ENCODE measurements around the gene BATF. TPM values are rescaled to one million over a fixed set of nuclear protein-coding genes. Genes with fewer than 3 reads are reported as not detected.

Gene BATF
- total RNA-seq, 4 donors from 2014 or later = 0.28 to 6.4 (median 1.3) TPM; not detected in 1

- no peaks in the 10 kb centered on the region for H3K27me3 ChIP-seq
- no peak for DNase-seq
- intact Hi-C loops (cut with DNase I; ENCODE audit: low total_unique reads) = no loop called here
- H3K9me3 ChIP-seq = no peaks in the 10 kb centered on the region
- H3K36me3 ChIP-seq = no peaks in the 10 kb centered on the region
- H3K4me3 ChIP-seq = no peak overlapping the region
- TF ChIP-seq POLR2A (IDR thresholded peaks at IDR 0.05) (no peak), CTCF (IDR thresholded peaks at IDR 0.05) (no peak)
- no peaks in the 10 kb centered on the region for H3K4me1 ChIP-seq
- no peak overlapping the region for H3K27ac ChIP-seq
Observed at GRCh38 chr14:75565056-75565455, 42.8 kb downstream of the BATF start.

GRCh38 chr14:75566321-75566720 lies 44.1 kb downstream of the BATF start:
- TF ChIP-seq CTCF (IDR thresholded peaks at IDR 0.05) (no peak), POLR2A (IDR thresholded peaks at IDR 0.05) (no peak)

GRCh38 chr14:75566752-75567151 lies 44.5 kb downstream of the BATF start:
- Histone ChIP-seq H3K9me3 (no peaks in the 10 kb centered on the region), H3K27me3 (no peaks in the 10 kb centered on the region), H3K27ac (no peak overlapping the region), H3K4me3 (no peak overlapping the region), H3K36me3 (no peaks in the 10 kb centered on the region), H3K4me1 (no peaks in the 10 kb centered on the region)
- TF ChIP-seq CTCF (IDR thresholded peaks at IDR 0.05) (no peak), POLR2A (IDR thresholded peaks at IDR 0.05) (no peak)
- intact Hi-C loops (cut with DNase I; ENCODE audit: low total_unique reads) = no loop called here
- DNase-seq = no peak

More at GRCh38 chr14:75566321-75566720, 44.1 kb downstream of the BATF start:
- no peaks in the 10 kb centered on the region for H3K27me3 ChIP-seq
- H3K4me1 ChIP-seq = no peaks in the 10 kb centered on the region
- H3K9me3 ChIP-seq = no peaks in the 10 kb centered on the region
- intact Hi-C loops (cut with DNase I; ENCODE audit: low total_unique reads) = no loop called here
- H3K27ac ChIP-seq = no peak overlapping the region
- no peak for DNase-seq
- H3K4me3 ChIP-seq = no peak overlapping the region
- H3K36me3 ChIP-seq = no peaks in the 10 kb centered on the region

DNA sequence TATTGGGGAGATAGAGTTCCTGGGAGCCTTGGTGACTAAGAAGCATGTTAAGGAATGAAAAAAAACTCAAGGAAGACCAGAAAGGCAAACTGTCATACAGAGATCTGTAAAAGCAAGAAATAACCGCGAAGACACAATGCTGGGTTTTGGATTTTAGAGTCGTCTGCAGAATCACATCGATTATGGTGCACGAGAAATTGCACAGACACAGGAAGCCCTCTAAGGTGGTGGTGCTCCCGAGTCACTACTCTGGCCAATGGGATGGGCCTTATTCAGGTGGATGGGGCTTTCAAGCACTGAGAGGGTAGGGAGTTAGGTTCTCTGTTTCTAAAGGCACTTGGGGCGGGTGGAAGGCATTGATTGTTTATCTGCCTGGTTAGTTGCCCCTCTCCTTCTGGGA lies 45.9 kb downstream of the BATF start:
- no peak overlapping the region for H3K4me3 ChIP-seq
- no peaks in the 10 kb centered on the region for H3K9me3 ChIP-seq
- no peaks in the 10 kb centered on the region for H3K36me3 ChIP-seq
- DNase-seq = no peak
- TF ChIP-seq POLR2A (IDR thresholded peaks at IDR 0.05) (no peak), CTCF (IDR thresholded peaks at IDR 0.05) (no peak)
- no peaks in the 10 kb centered on the region for H3K27me3 ChIP-seq
- H3K4me1 ChIP-seq = no peaks in the 10 kb centered on the region
- H3K27ac ChIP-seq = no peak overlapping the region
- intact Hi-C loops (cut with DNase I; ENCODE audit: low total_unique reads) = no loop called here

DNA sequence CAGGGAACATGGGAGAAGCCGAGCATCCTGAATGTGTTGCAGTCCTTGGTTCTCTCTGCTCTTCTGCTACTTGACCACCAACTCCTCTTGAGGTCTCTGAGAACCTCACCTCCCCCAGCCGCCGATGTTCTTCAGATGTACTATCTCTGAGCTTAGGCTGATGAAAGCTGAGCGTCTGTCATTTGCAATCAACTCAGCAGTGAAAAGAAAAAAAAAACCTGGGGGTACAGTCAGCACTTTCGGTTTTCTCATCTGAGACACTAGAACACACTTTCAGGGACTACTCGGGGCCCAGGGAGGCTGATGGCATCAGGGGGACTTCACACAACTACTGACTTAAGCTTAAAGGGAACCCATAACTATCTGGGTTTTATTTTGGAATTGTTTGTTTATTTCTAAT lies 46.5 kb downstream of the BATF start:
- no peak overlapping the region for H3K27ac ChIP-seq
- intact Hi-C loops (cut with DNase I; ENCODE audit: low total_unique reads) = no loop called here
- H3K4me1 ChIP-seq = no peaks in the 10 kb centered on the region
- H3K36me3 ChIP-seq = no peaks in the 10 kb centered on the region
- no peak for TF ChIP-seq POLR2A (IDR thresholded peaks at IDR 0.05)
- TF ChIP-seq CTCF (IDR thresholded peaks at IDR 0.05) = no peak
- no peaks in the 10 kb centered on the region for H3K27me3 ChIP-seq
- DNase-seq = no peak
- H3K4me3 ChIP-seq = no peak overlapping the region
- no peaks in the 10 kb centered on the region for H3K9me3 ChIP-seq

Data from uterus (tissue), 4 donors.